Kidney (tissue), 14 donors: ENCODE data around the gene UCP3. TPM values are rescaled to one million over a fixed set of nuclear protein-coding genes. Genes with fewer than 3 reads are reported as not detected.

Experiments used
- DNase-seq, 5 donors: peaks; one replicate each; pipeline ENCODE4 v3.0.0-alpha.2; 2013 to 2020
- FAIRE-seq: peaks from 2 replicates; lab custom pipeline; 2012; peaks lifted over from hg19 to GRCh38; lab: Jason Lieb, UNC
- H3K27ac ChIP-seq, 2 donors: one replicate each; pipeline ENCODE4 v1.7.0; 2013; ENCODE audit warnings: low read depth in 2 of 2, low read length in 2 of 2, inconsistent platforms in 1 of 2
- H3K27me3 ChIP-seq: one replicate; pipeline ENCODE4 v1.7.1; 2013; ENCODE audit warnings: low read length, inconsistent platforms; ENCODE audit not compliant: control insufficient read depth, insufficient read depth
- H3K36me3 ChIP-seq, 3 donors: one replicate each; pipeline versions ENCODE4 v1.7.0 to v1.7.1; 2013; ENCODE audit warnings: low read length in 3 of 3, control low read depth in 1 of 3, inconsistent platforms in 1 of 3; ENCODE audit not compliant: insufficient read depth in 3 of 3, control insufficient read depth in 2 of 3
- H3K4me1 ChIP-seq, 3 donors: one replicate each; pipeline versions ENCODE4 v1.7.0 to v1.7.1; 2013; ENCODE audit warnings: low read length in 3 of 3, inconsistent platforms in 1 of 3, low read depth in 1 of 3; ENCODE audit not compliant: control insufficient read depth in 2 of 3, insufficient read depth in 2 of 3
- H3K4me3 ChIP-seq, 3 donors: one replicate each; pipeline versions ENCODE4 v1.7.0 to v1.8.1; 2013; ENCODE audit warnings: low read length in 3 of 3, control low read depth in 1 of 3, inconsistent platforms in 1 of 3
- H3K9ac ChIP-seq, 3 donors: one replicate each; pipeline versions ENCODE4 v1.7.0 to v1.7.1; 2013; ENCODE audit warnings: low read length in 3 of 3, control low read depth in 1 of 3, inconsistent platforms in 1 of 3
- H3K9me3 ChIP-seq, 3 donors: one replicate each; pipeline versions ENCODE4 v1.7.0 to v1.7.1; 2013; ENCODE audit warnings: low read length in 3 of 3, control low read depth in 1 of 3, inconsistent platforms in 1 of 3; ENCODE audit not compliant: control insufficient read depth in 2 of 3, insufficient read depth in 1 of 3
- CTCF ChIP-seq: IDR thresholded peaks from 3 replicates; pipeline ENCODE4 v1.5.1; 2012; ENCODE audit warnings: mild to moderate bottlenecking, moderate library complexity, borderline replicate concordance; ENCODE audit not compliant: insufficient read depth; ENCODE audit errors: extremely low read depth
- intact Hi-C: fragments of 100-400 bp; cut with DNase I; formaldehyde crosslinking; loops from one replicate; pipeline ENCODE4 v1.11.1; 2022
- polyA plus RNA-seq: library from polyadenylated mRNA; stranded (reverse); fragments of 350-450 nt; fragmentation: Illumina TruSeq; extraction: RNeasy Lipid Tissue Mini Kit (QIAGEN cat#74804); gene quantifications from one replicate; pipeline ENCODE4 v1.2.3, GENCODE V29; 2014; ENCODE audit warnings: low read depth, low replicate concordance; ENCODE audit not compliant: insufficient read depth
- total RNA-seq: library from RNA; stranded (reverse); fragmentation: NEBNext Ultra II Directional; extraction: Animal tissue kit (Norgen Biotek cat#: 25700); gene quantifications from one replicate; pipeline ENCODE4 v1.2.1, GENCODE V29; 2021
- donor health status: control.
- donor health status: control.
- donor health status: control.
- donor health status: control.
- donor health status: control.
- donor health status: DM: yes; HTN: yes; CAD: no.
- donor health status: Normal renal cell carcinoma (clear cell type).

Gene UCP3
- total and polyA plus RNA-seq, 2 donors from 2014 or later: 0.28 to 4.0 TPM

- FAIRE-seq (no peak), DNase-seq (peak in 1 of 5 donors; percentile 51)
Measured at GRCh38 chr11:73957654-73958361, 51.1 kb downstream of the UCP3 start.

GRCh38 chr11:73956876-73957653, 51.8 kb downstream of the UCP3 start:
- Histone ChIP-seq H3K9me3 (no peaks in the 10 kb centered on the region), H3K4me3 (no peak overlapping the region), H3K4me1 (no peaks in the 10 kb centered on the region), H3K27me3 (no peaks in the 10 kb centered on the region), H3K27ac (no peak overlapping the region), H3K36me3 (no peaks in the 10 kb centered on the region), H3K9ac (no peak overlapping the region)
- DNase-seq (peak in 1 of 5 donors; percentile 55), FAIRE-seq (no peak)
- no peak for TF ChIP-seq CTCF
- intact Hi-C loops: no loop called here

More at GRCh38 chr11:73957654-73958361, 51.1 kb downstream of the UCP3 start:
- Histone ChIP-seq H3K4me1 (no peaks in the 10 kb centered on the region), H3K27me3 (no peaks in the 10 kb centered on the region), H3K36me3 (no peaks in the 10 kb centered on the region), H3K27ac (no peak overlapping the region), H3K9ac (no peak overlapping the region), H3K9me3 (no peaks in the 10 kb centered on the region), H3K4me3 (no peak overlapping the region)
- intact Hi-C loops: no loop called here
- no peak for TF ChIP-seq CTCF

- no peak for TF ChIP-seq CTCF
- no peak for FAIRE-seq
Measured at GRCh38 chr11:73951797-73952196, 57.1 kb downstream of the UCP3 start.

More at GRCh38 chr11:73951797-73952196, 57.1 kb downstream of the UCP3 start:
- H3K4me3 ChIP-seq: no peak overlapping the region
- no peak for DNase-seq
- intact Hi-C loops: no loop called here
- no peaks in the 10 kb centered on the region for H3K27me3 ChIP-seq
- peaks cover 0 to under 1% (median 0%) of the 10 kb centered on the region in 3 donors for H3K9me3 ChIP-seq
- H3K9ac ChIP-seq: no peak overlapping the region
- no peak overlapping the region for H3K27ac ChIP-seq
- H3K4me1 ChIP-seq: no peaks in the 10 kb centered on the region
- H3K36me3 ChIP-seq: no peaks in the 10 kb centered on the region
